Mucosa of rectum (tissue), 2 donors: Measurements from ENCODE around the gene IP6K1.
"Not testable (repeated sequence)": the region's sequence is repeated elsewhere in the genome, so short reads cannot be mapped to it uniquely, and the experiment has no call there.

Source experiments
- H3K27ac ChIP-seq, 2 donors: one replicate each; pipeline ENCODE4 v1.7.0; 2013; ENCODE audit warnings: inconsistent platforms in 2 of 2, low read depth in 2 of 2, low read length in 2 of 2
- H3K27me3 ChIP-seq, 2 donors: one replicate each; pipeline ENCODE4 v1.7.0; 2013; ENCODE audit warnings: low read length in 2 of 2; ENCODE audit not compliant: control insufficient read depth in 2 of 2, insufficient read depth in 2 of 2
- H3K36me3 ChIP-seq, 2 donors: one replicate each; pipeline ENCODE4 v1.7.0; 2013; ENCODE audit warnings: low read length in 2 of 2; ENCODE audit not compliant: control insufficient read depth in 2 of 2, insufficient read depth in 2 of 2
- H3K4me1 ChIP-seq, 2 donors: one replicate each; pipeline ENCODE4 v1.7.0; 2013; ENCODE audit warnings: low read length in 2 of 2, mild to moderate bottlenecking in 1 of 2; ENCODE audit not compliant: control insufficient read depth in 2 of 2, insufficient read depth in 2 of 2
- H3K4me3 ChIP-seq, 2 donors: one replicate each; pipeline ENCODE4 v1.7.0; 2013; ENCODE audit warnings: low read length in 2 of 2
- H3K9ac ChIP-seq, 2 donors: one replicate each; pipeline ENCODE4 v1.7.0; 2013; ENCODE audit warnings: low read length in 2 of 2, low read depth in 1 of 2, mild to moderate bottlenecking in 1 of 2
- H3K9me3 ChIP-seq, 2 donors: one replicate each; pipeline ENCODE4 v1.7.0; 2013; ENCODE audit warnings: low read length in 2 of 2; ENCODE audit not compliant: control insufficient read depth in 2 of 2
- donor health status: healthy.
- donor health status: Normal muscosa, but diverticular disease.

The IP6K1 gene

DNA sequence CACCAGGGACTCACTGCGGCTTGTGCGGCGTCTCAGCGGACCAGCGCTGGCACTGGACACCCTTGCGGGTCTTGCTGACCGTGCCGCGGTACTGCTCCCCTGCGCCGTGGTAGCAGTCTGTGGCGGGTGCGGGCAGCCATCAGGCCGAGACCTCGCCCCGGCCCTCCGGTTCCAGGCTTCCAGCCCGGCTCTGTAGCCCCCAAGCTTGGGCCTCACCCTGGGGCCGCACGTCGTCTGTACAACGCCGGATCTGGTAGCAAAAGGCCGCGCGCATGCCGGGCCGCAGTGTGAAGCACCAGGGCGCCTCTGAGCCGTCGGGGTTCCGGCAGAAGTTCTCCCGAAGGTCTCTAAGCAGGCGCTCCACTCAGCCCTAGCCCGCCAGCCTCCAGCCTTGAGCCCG lies 100.5 kb downstream of the IP6K1 start:
- H3K9me3 ChIP-seq, H3K27me3 ChIP-seq, H3K9ac ChIP-seq, H3K27ac ChIP-seq, H3K4me3 ChIP-seq: not testable (repeated sequence)
- Histone ChIP-seq H3K4me1 (peaks cover 11 to 17% of the 10 kb centered on the region in 2 donors), H3K36me3 (peaks cover 28 to 31% of the 10 kb centered on the region in 2 donors)

DNA sequence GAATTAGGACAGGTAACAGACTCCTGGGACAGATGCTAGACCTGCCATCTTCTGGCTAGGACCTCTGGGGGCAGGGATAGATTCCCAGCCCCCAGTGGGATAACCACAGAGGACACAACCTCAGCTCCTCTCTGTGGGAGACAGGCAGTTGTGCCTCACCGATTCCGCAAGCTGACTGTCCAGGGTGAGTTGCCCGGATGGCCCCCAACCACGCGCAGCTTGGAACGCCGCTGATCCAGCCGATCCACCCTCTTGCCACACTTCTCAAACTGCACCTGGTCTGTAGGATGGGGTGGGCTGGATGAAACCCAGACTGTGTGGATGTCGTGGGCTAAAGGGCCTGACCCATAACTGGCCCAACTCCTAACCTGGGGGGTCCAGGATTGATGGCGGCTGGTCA lies 101.2 kb downstream of the IP6K1 start:
- H3K27me3 ChIP-seq, H3K9me3 ChIP-seq, H3K4me3 ChIP-seq, H3K27ac ChIP-seq, H3K9ac ChIP-seq: not testable (repeated sequence)
- Histone ChIP-seq H3K36me3 (peaks cover 34 to 38% of the 10 kb centered on the region in 2 donors), H3K4me1 (peaks cover 8 to 10% of the 10 kb centered on the region in 2 donors)

DNA sequence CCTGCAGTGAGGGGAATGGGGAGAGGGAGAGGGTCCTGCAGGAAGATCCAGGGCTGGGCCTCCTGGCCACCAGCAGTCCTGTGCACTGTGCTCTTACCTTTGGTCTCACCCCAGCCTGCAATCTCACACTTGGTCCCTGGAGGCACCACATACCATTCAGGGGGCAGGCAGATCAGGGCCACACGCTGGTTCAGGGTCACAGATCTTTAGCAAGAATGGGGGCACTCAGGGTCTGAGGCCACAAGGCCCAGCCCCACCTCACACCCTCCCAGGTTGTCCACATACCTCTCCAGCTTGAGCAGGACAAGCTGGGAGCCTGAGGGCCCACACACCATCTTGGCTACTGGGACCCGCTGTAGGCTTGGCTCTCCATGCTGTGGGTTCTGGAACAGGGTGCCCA lies 101.9 kb downstream of the IP6K1 start:
- H3K9ac ChIP-seq, result not testable (repeated sequence)
- peaks cover 40 to 45% of the 10 kb centered on the region in 2 donors for H3K36me3 ChIP-seq

DNA sequence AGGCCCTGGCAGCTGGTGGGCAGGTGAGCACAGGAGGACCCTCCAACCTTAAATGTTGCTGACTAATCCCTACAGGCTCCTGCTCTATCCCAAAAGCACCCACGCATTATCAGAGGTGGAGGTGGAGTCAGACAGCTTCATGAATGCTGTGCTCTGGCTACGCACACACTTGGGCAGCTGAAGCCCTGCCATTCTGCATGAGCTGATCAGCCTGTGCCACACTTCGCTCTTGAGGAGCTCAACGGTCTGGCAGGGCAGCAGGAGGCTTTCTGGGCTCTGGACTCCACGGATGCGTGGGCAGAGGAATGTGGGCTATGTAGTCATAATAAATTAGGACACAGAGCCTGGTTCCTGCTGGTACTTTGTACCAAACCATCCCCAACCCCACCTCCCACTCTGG lies 103.2 kb downstream of the IP6K1 start:
- no peak overlapping the region for H3K4me3 ChIP-seq
- no peaks in the 10 kb centered on the region for H3K27me3 ChIP-seq
- H3K9me3 ChIP-seq, result no peaks in the 10 kb centered on the region
- no peak overlapping the region for H3K9ac ChIP-seq
- no peak overlapping the region for H3K27ac ChIP-seq
- H3K36me3 ChIP-seq, result peaks cover 53 to 58% of the 10 kb centered on the region in 2 donors
- H3K4me1 ChIP-seq, result peaks cover 3% of the 10 kb centered on the region in 2 donors

More for the DNA sequence above, 101.9 kb downstream of the IP6K1 start:
- H3K27me3 ChIP-seq, H3K4me3 ChIP-seq, H3K4me1 ChIP-seq, H3K27ac ChIP-seq, H3K9me3 ChIP-seq: not testable (repeated sequence)

DNA sequence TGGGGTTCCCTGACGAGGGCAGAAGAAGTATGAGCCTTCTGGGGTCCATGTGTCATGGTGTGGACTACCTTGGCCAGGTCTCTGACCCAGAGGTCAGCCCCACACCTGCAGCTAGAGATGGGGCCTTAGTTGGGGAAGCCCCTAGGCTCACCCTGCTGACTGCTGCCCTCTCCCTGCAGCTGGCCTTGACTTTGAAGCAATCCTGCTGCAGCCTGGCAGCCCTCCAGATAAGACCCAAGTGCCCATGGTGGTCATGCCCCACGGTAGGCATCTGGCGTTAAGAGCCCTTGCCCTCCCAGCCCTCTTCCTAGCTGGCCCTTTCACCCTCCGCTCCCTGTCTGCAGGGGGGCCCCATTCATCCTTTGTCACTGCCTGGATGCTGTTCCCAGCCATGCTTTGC lies 104.8 kb downstream of the IP6K1 start:
- no peak overlapping the region for H3K4me3 ChIP-seq
- peaks cover 69 to 74% of the 10 kb centered on the region in 2 donors for H3K36me3 ChIP-seq
- H3K27ac ChIP-seq, result no peak overlapping the region
- H3K27me3 ChIP-seq, result no peaks in the 10 kb centered on the region
- no peaks in the 10 kb centered on the region for H3K4me1 ChIP-seq
- no peaks in the 10 kb centered on the region for H3K9me3 ChIP-seq
- no peak overlapping the region for H3K9ac ChIP-seq

DNA sequence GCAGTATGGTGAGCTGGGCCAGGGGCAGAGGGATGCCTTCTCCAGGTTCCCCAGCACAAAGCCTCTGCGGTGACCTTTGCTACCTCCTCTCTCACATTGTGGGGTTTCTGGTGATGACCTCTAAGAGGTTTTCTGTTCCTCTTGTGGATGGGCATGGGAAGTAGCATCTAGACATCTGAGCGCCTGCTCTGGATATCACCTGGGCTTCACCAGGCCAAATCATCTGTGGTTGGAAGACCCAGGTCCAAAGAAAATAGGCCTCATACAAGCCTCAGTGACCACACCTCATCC lies 105.2 kb downstream of the IP6K1 start:
- H3K4me3 ChIP-seq, result no peak overlapping the region
- H3K9ac ChIP-seq, result no peak overlapping the region
- H3K4me1 ChIP-seq, result no peaks in the 10 kb centered on the region
- no peaks in the 10 kb centered on the region for H3K27me3 ChIP-seq
- H3K27ac ChIP-seq, result no peak overlapping the region
- H3K36me3 ChIP-seq, result peaks cover 72 to 77% of the 10 kb centered on the region in 2 donors
- no peaks in the 10 kb centered on the region for H3K9me3 ChIP-seq

DNA sequence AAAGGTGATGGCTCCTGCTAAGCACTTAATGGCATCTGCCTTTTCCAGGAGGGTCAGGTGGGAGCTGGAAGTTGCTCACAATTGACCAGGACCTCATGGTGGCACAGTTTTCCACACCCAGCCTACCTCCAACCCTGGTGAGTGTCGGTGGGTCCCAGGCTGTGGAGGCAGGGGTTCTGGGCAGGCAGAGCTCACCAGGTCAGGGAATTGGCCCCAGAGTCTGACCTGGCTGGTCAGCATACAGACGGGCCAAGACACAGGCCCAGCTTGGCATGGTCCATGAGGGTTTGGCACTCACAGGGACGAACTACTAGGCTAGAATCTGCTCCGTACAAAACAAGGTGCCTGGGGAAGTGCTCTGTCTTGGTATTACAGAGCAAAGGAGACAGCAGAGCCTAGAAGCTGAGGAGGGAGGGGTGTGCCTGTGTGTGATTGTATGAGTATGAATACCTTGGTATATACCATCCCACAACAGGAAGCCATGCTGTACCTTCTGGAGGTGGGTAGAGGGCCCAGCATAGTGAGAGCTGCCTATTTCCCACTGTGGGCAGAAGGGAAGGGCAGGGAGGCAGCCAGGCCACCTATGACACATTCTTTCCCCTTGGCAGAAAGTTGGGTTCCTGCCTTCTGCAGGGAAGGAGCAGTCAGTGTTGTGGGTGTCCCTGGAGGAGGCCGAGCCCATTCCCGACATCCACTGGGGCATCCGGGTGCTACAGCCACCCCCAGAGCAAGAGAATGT lies 105.7 kb downstream of the IP6K1 start:
- H3K9ac ChIP-seq, result no peak overlapping the region
- H3K27me3 ChIP-seq, result no peaks in the 10 kb centered on the region
- no peaks in the 10 kb centered on the region for H3K9me3 ChIP-seq
- H3K36me3 ChIP-seq, result peaks cover 74 to 83% of the 10 kb centered on the region in 2 donors
- H3K4me1 ChIP-seq, result no peaks in the 10 kb centered on the region
- H3K27ac ChIP-seq, result no peak overlapping the region
- no peak overlapping the region for H3K4me3 ChIP-seq

DNA sequence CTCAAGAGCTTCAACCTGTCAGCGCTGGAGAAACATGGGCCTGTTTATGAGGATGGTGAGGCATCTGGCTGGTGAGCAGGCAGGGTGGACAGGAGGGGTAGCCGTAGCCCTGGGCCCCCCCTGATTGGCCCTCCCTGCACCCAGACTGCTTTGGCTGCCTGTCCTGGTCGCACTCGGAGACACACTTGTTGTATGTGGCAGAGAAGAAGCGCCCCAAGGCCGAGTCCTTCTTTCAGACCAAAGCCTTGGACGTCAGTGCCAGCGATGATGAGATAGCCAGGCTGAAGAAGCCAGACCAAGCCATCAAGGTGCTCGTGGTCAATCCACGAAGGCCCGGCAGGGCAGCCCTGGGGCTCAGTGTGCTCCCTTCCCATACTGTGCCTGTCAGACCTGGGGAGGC lies 110.4 kb downstream of the IP6K1 start:
- Histone ChIP-seq H3K9ac (no peak overlapping the region), H3K27ac (no peak overlapping the region), H3K4me1 (peaks cover 12 to 13% of the 10 kb centered on the region in 2 donors), H3K27me3 (no peaks in the 10 kb centered on the region), H3K9me3 (no peaks in the 10 kb centered on the region), H3K4me3 (no peak overlapping the region), H3K36me3 (peaks cover 46 to 54% of the 10 kb centered on the region in 2 donors)

DNA sequence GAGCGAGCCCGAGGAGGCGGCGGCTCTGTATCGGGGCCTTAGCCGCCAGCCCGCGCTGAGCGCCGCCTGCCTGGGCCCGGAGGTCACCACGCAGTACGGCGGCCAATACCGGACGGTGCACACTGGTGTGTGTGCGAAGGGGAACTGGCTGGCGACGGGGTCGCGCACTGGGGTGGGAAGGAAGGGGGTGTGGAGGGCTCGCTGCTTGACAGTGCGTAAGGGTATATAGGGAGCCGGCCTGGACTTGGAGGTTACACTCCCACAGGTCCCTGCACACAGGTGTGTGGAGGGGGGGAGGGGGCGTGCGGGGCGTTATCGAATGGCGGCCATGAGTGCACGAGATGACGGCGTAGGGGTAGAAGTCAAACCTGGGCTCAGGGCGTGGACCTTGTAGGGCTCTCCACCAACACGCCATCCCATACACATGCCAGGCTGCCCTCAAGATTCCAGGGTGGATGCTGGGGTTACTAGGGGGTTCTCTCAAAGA lies 111.8 kb downstream of the IP6K1 start:
- Histone ChIP-seq H3K9ac (peak overlapping the region; percentile 47 to 87), H3K9me3 (no peaks in the 10 kb centered on the region), H3K36me3 (peaks cover 35 to 40% of the 10 kb centered on the region in 2 donors), H3K4me3 (peak overlapping the region; percentile 83 to 89), H3K27me3 (no peaks in the 10 kb centered on the region), H3K4me1 (peaks cover 12 to 13% of the 10 kb centered on the region in 2 donors), H3K27ac (peak overlapping the region; percentile 93 to 95)
